Tibial nerve (tissue), 4 donors: ENCODE data around the gene DLX1. TPM values are rescaled to one million over a fixed set of nuclear protein-coding genes. Genes with fewer than 3 reads are reported as not detected.
"Not testable (repeated sequence)": the region's sequence is repeated elsewhere in the genome, so short reads cannot be mapped to it uniquely, and the experiment has no call there.

Experiments
- DNase-seq, 2 donors: peaks; one replicate each; pipeline ENCODE4 v3.0.0-alpha.2; 2019; ENCODE audit warnings: low spot score in 2 of 2
- H3K27ac ChIP-seq, 4 donors: fragments of 200-600 bp; sonication (generic) in 3 of 4; one replicate each; pipeline ENCODE4 v1.5.1; 2017 to 2019; ENCODE audit warnings: mild to moderate bottlenecking in 1 of 4
- H3K27me3 ChIP-seq, 2 donors: fragments of 200-600 bp; sonication (generic) in 1 of 2; one replicate each; pipeline versions ENCODE4 v1.5.1 to v1.6.0; 2017 to 2019
- H3K36me3 ChIP-seq, 3 donors: fragments of 200-600 bp; sonication (generic); one replicate each; pipeline ENCODE4 v1.5.1; 2018 to 2019
- H3K4me1 ChIP-seq, 4 donors: fragments of 200-600 bp; sonication (generic) in 3 of 4; one replicate each; pipeline ENCODE4 v1.5.1; 2017 to 2019
- H3K4me3 ChIP-seq, 4 donors: fragments of 200-600 bp; sonication (generic) in 3 of 4; one replicate each; pipeline ENCODE4 v1.5.1; 2017 to 2019; ENCODE audit warnings: mild to moderate bottlenecking in 1 of 4, moderate library complexity in 1 of 4
- H3K9me3 ChIP-seq, 4 donors: fragments of 200-600 bp; sonication (generic) in 3 of 4; one replicate each; pipeline ENCODE4 v1.5.1; 2017 to 2019
- EP300 ChIP-seq, 2 donors: sonication (generic); formaldehyde crosslinking; IDR thresholded peaks; one replicate each; pipeline ENCODE4 v1.6.1; 2017; ENCODE audit warnings: antibody characterized with exemption in 2 of 2, mild to moderate bottlenecking in 1 of 2
- POLR2A ChIP-seq, 2 donors: fragments of 450-650 bp; IDR thresholded peaks; one replicate each; pipeline ENCODE4 v1.6.1; 2017; ENCODE audit warnings: antibody characterized with exemption in 2 of 2, mild to moderate bottlenecking in 2 of 2, moderate library complexity in 2 of 2
- WGBS, 2 donors: methylation state at CpG; one replicate each; pipeline ENCODE4 v1.1.5; 2018; 5-methylcytosine and 5-hydroxymethylcytosine counted together
- total RNA-seq, 4 donors: library from RNA; depleted of rRNA; stranded (reverse); fragments of >200 nt; gene quantifications; one replicate each; pipeline ENCODE4 v1.1.0, GENCODE V29; 2016
- TF ChIP-seq, protein P1 (sequence below), 5 experiments: fragments of 200-600 bp in 3 of 5; fragments of 450-650 bp in 2 of 5; sonication (generic) in 3 of 5; IDR thresholded peaks; one replicate each; pipeline ENCODE4 v1.5.1; 2016 to 2019; ENCODE audit warnings: antibody characterized with exemption in 5 of 5, mild to moderate bottlenecking in 3 of 5, moderate library complexity in 2 of 5

The DLX1 gene
- total RNA-seq, 4 donors from 2014 or later = 0.44 TPM; not detected in 3

DNA sequence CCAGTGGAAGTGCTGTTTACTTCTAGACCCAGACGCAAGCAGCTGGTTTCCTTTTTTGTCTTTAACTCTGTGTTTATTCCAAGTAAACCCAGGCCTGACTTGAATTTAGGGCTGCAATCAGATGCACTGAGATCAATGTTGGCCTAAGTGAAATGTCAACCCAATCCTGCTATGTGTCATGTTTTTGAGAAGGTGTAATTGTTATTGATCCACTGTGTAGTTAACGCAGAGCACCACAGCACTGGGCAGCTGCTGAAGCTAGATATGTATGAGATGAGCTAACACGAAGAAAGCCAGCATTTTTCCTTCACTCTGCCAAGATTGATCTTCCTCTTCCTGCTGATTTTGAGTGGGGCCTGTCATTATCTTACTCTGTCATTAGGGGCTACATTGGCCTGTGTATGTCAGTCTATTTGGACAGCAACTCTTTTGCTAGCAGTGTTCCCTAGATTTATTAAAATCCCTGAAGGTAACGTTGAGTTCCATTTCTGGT is 18.9 kb upstream of the DLX1 start:
- H3K27me3 ChIP-seq = no peaks in the 10 kb centered on the region
- WGBS, 2 donors = 73 to 75% methylated on average over 4 of the region's 4 CpGs

DNA sequence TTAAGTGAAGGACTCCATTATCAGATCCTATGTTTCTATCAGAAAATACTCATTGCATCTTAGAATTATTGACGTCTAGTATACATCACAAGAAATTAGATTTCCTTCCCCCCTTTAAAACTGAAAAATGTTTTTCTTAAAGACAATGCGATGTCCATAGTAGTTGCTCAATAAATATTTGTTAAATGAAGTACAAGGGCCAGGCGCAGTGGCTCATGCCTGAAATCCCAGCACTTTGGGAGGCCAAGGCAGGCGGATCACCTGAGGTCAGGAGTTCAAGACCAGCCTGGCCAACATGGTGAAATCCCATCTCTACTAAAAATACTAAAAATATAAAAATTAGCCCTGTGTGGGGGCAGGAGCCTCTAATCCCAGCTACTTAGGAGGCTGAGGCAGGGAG is 17.4 kb upstream of the DLX1 start:
- not testable (repeated sequence) for H3K4me3 ChIP-seq, H3K27me3 ChIP-seq, H3K27ac ChIP-seq, H3K9me3 ChIP-seq, DNase-seq, H3K4me1 ChIP-seq
- 89 to 96% methylated on average over 4 of the region's 4 CpGs for WGBS, 2 donors
- peaks cover 0 to 37% (median 0%) of the 10 kb centered on the region in 3 donors for H3K36me3 ChIP-seq

More for the DNA sequence above, 18.9 kb upstream of the DLX1 start:
- no peak overlapping the region for H3K4me3 ChIP-seq
- no peak for DNase-seq
- no peak overlapping the region for H3K27ac ChIP-seq
- no peaks in the 10 kb centered on the region for H3K9me3 ChIP-seq
- H3K36me3 ChIP-seq = peaks cover 0 to 38% (median 0%) of the 10 kb centered on the region in 3 donors
- no peaks in the 10 kb centered on the region for H3K4me1 ChIP-seq
- no peak for TF ChIP-seq EP300 (IDR thresholded peaks at IDR 0.05)
- no peak for TF ChIP-seq POLR2A (IDR thresholded peaks at IDR 0.05)
- TF ChIP-seq, protein P1, sequence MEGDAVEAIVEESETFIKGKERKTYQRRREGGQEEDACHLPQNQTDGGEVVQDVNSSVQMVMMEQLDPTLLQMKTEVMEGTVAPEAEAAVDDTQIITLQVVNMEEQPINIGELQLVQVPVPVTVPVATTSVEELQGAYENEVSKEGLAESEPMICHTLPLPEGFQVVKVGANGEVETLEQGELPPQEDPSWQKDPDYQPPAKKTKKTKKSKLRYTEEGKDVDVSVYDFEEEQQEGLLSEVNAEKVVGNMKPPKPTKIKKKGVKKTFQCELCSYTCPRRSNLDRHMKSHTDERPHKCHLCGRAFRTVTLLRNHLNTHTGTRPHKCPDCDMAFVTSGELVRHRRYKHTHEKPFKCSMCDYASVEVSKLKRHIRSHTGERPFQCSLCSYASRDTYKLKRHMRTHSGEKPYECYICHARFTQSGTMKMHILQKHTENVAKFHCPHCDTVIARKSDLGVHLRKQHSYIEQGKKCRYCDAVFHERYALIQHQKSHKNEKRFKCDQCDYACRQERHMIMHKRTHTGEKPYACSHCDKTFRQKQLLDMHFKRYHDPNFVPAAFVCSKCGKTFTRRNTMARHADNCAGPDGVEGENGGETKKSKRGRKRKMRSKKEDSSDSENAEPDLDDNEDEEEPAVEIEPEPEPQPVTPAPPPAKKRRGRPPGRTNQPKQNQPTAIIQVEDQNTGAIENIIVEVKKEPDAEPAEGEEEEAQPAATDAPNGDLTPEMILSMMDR (IDR thresholded peaks at IDR 0.05) = no peak

DNA sequence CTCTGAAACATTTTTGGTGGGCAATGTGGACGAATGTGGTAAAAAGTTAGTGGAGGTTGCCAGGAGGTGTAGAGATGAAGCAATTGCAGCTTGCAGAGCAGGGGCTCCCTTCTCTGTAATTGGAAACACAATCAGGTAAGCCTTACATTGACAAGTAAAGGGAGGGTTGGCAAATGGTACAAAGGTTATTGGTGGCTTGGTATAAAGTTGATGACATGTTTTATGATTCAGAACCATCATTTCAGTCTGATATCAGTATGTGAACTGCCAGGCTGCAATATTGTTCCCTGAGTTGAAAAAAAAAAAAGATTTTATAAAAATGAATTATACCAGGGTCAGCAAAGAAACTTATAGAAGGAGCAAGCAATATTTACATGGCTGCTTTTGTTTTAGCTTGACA is 14.4 kb upstream of the DLX1 start:
- Histone ChIP-seq H3K4me3 (no peak overlapping the region), H3K9me3 (no peaks in the 10 kb centered on the region), H3K27ac (no peak overlapping the region), H3K36me3 (peaks cover 0 to 33% (median 0%) of the 10 kb centered on the region in 3 donors), H3K27me3 (no peaks in the 10 kb centered on the region), H3K4me1 (no peaks in the 10 kb centered on the region)
- no peak for TF ChIP-seq POLR2A (IDR thresholded peaks at IDR 0.05)
- TF ChIP-seq, protein P1 (IDR thresholded peaks at IDR 0.05) = no peak
- TF ChIP-seq EP300 (IDR thresholded peaks at IDR 0.05) = no peak
- no peak for DNase-seq
- WGBS, 2 donors = 89 to 95% methylated on average over 1 of the region's 1 CpG

DNA sequence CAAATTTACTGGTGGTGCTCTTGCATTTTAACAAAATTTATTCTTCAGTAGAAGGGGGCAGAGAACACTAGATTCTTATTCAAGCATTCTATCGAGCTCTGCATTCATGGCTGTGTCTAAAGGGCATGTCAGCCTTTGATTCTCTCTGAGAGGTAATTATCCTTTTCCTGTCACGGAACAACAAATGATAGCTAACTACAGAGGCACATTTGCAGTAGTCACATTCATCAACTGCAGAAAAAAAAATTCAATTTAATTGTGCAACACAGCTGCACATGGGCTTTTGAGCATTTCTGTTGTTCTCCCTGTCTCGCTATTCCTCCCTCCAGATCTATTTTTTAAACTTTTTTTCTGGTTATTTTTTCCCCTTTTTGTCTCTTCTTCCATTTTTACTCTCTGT is 13.0 kb upstream of the DLX1 start:
- no peak for DNase-seq
- H3K27me3 ChIP-seq = no peaks in the 10 kb centered on the region
- no peaks in the 10 kb centered on the region for H3K9me3 ChIP-seq
- no peak overlapping the region for H3K4me3 ChIP-seq
- no peaks in the 10 kb centered on the region for H3K4me1 ChIP-seq
- 89 to 95% methylated on average over 3 of the region's 3 CpGs for WGBS, 2 donors
- peaks cover 0 to 21% (median 0%) of the 10 kb centered on the region in 3 donors for H3K36me3 ChIP-seq
- H3K27ac ChIP-seq = no peak overlapping the region
- TF ChIP-seq EP300 (IDR thresholded peaks at IDR 0.05) (no peak), POLR2A (IDR thresholded peaks at IDR 0.05) (no peak)
- TF ChIP-seq, protein P1 (IDR thresholded peaks at IDR 0.05) = no peak

DNA sequence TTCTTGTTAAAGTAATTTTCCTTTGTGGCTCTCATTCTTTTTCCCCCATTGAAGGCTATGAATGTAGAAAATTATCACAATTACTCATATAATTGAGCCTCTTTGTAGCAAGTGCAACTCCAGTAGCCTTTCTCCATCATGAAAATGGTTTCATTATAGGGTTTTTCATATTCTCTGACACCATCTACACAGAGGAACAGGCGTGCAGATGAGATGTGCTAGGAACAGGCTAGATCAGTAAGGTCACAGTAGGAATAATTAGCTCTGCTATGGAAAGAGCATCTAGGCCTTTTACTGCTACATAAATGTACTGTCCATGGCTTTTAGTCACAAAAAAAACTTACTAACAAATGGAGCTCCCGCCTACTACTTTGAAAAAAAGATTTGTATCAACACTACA is 12.6 kb upstream of the DLX1 start:
- Histone ChIP-seq H3K27me3 (no peaks in the 10 kb centered on the region), H3K9me3 (no peaks in the 10 kb centered on the region), H3K4me3 (no peak overlapping the region), H3K4me1 (no peaks in the 10 kb centered on the region), H3K36me3 (peaks cover 0 to 19% (median 0%) of the 10 kb centered on the region in 3 donors), H3K27ac (no peak overlapping the region)
- TF ChIP-seq EP300 (IDR thresholded peaks at IDR 0.05) = no peak
- no peak for TF ChIP-seq POLR2A (IDR thresholded peaks at IDR 0.05)
- TF ChIP-seq, protein P1 (IDR thresholded peaks at IDR 0.05) = no peak
- 95 to 98% methylated on average over 2 of the region's 2 CpGs for WGBS, 2 donors
- DNase-seq = no peak

DNA sequence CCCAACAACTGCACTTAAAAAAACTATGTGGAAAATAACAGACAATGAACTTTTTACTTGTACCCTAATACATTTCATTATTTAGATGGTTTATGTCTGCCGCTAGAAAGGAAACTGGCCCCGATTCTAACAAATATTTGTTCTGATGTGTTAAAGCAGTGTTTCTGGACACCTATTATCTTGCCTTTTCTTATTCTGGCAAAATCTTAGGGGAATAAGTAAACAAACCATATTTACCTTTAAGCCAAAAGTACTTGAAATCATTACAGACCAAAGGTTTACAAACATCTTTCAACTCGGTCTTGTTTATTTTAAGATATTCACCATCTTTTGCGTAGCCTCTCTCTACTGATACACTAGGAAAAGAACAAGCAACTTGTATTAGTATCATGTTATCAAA is 11.8 kb upstream of the DLX1 start:
- no peaks in the 10 kb centered on the region for H3K27me3 ChIP-seq
- H3K4me1 ChIP-seq = no peaks in the 10 kb centered on the region
- WGBS, 2 donors = 96 to 98% methylated on average over 4 of the region's 4 CpGs
- H3K4me3 ChIP-seq = no peak overlapping the region
- no peaks in the 10 kb centered on the region for H3K9me3 ChIP-seq
- DNase-seq = no peak
- TF ChIP-seq EP300 (IDR thresholded peaks at IDR 0.05) (no peak), POLR2A (IDR thresholded peaks at IDR 0.05) (no peak)
- TF ChIP-seq, protein P1 (IDR thresholded peaks at IDR 0.05) = no peak
- no peak overlapping the region for H3K27ac ChIP-seq
- H3K36me3 ChIP-seq = peaks cover 0 to 13% (median 0%) of the 10 kb centered on the region in 3 donors
